Subcutaneous abdominal adipose tissue (tissue), 5 donors: ENCODE data around the gene CCDC60.

Experiments used
- H3K27ac ChIP-seq: one replicate; pipeline ENCODE4 v1.7.0; 2013; ENCODE audit warnings: low read depth, mild to moderate bottlenecking, inconsistent platforms, low read length, moderate library complexity
- H3K27me3 ChIP-seq, 5 donors: one replicate each; pipeline ENCODE4 v1.7.0; 2013; ENCODE audit warnings: low read length in 5 of 5, inconsistent platforms in 1 of 5; ENCODE audit not compliant: control insufficient read depth in 5 of 5, insufficient read depth in 4 of 5
- H3K36me3 ChIP-seq, 5 donors: one replicate each; pipeline ENCODE4 v1.7.0; 2013; ENCODE audit warnings: low read length in 5 of 5; ENCODE audit not compliant: control insufficient read depth in 5 of 5, insufficient read depth in 5 of 5
- H3K4me1 ChIP-seq, 5 donors: one replicate each; pipeline ENCODE4 v1.7.0; 2013; ENCODE audit warnings: low read length in 5 of 5, mild to moderate bottlenecking in 3 of 5, moderate library complexity in 1 of 5; ENCODE audit not compliant: control insufficient read depth in 5 of 5, insufficient read depth in 5 of 5
- H3K4me3 ChIP-seq, 5 donors: one replicate each; pipeline ENCODE4 v1.7.0; 2013; ENCODE audit warnings: low read length in 5 of 5, low read depth in 1 of 5
- H3K9ac ChIP-seq, 5 donors: one replicate each; pipeline ENCODE4 v1.7.0; 2013; ENCODE audit warnings: low read length in 5 of 5, mild to moderate bottlenecking in 4 of 5, moderate library complexity in 3 of 5
- H3K9me3 ChIP-seq, 5 donors: one replicate each; pipeline ENCODE4 v1.7.0; 2013; ENCODE audit warnings: low read length in 5 of 5; ENCODE audit not compliant: control insufficient read depth in 5 of 5
- donor health status: healthy.
- donor health status: healthy.
- donor health status: healthy.
- donor health status: healthy.
- donor health status: healthy.

Gene CCDC60

GRCh38 chr12:119307747-119308146, 26.8 kb upstream of the CCDC60 start:
- H3K9ac ChIP-seq, result no peak overlapping the region
- peaks cover 0 to 10% (median 0%) of the 10 kb centered on the region in 5 donors for H3K4me1 ChIP-seq
- H3K27me3 ChIP-seq, result no peaks in the 10 kb centered on the region
- no peaks in the 10 kb centered on the region for H3K36me3 ChIP-seq
- no peaks in the 10 kb centered on the region for H3K9me3 ChIP-seq
- no peak overlapping the region for H3K4me3 ChIP-seq
- no peak overlapping the region for H3K27ac ChIP-seq

DNA sequence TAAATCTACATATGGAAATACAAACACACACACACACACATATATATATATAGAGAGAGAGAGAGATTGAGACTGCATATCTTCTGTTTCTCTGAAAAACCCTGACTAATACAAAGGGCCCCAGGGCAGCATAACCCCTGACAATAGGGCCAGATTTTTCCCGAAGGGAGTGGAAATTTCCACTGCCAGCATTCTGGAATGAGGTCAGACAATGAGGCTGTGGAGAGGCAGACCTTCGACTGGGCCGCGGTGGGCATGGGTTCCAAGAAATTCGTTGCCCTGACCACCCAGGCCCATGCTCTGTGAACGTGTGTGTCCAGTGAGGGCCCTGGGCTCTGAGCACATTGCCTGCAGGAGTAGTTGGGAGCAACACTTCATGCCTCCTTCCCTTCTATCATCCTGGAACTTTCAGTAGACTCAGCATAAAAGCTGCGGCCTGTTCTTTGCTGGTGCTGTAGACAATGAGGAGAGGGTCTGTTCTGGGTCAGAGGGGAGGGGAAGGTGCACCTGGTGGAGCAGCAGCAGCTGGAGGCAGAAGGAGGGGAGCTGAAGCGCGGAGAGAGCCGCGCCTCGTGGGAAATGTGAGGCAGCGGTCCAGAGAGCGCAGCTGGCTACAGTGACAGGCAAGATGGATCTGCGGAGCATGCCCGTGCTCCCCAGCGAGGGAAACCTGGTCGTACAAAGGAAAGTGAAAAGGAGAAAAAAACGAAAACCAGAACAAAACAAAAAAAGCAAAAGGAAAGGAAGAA, 25.6 kb upstream of the CCDC60 start:
- Histone ChIP-seq H3K9ac (peak overlapping the region in 1 of 5 donors; percentile 5), H3K4me1 (peaks cover 0 to 7% (median 0%) of the 10 kb centered on the region in 5 donors), H3K36me3 (no peaks in the 10 kb centered on the region), H3K27ac (no peak overlapping the region), H3K27me3 (no peaks in the 10 kb centered on the region), H3K9me3 (no peaks in the 10 kb centered on the region), H3K4me3 (no peak overlapping the region)

GRCh38 chr12:119311878-119312277, 22.7 kb upstream of the CCDC60 start:
- Histone ChIP-seq H3K36me3 (no peaks in the 10 kb centered on the region), H3K9me3 (no peaks in the 10 kb centered on the region), H3K27ac (no peak overlapping the region), H3K4me1 (peaks cover 0 to 7% (median 0%) of the 10 kb centered on the region in 5 donors), H3K9ac (no peak overlapping the region), H3K4me3 (no peak overlapping the region), H3K27me3 (no peaks in the 10 kb centered on the region)

- Histone ChIP-seq H3K27me3 (no peaks in the 10 kb centered on the region), H3K27ac (no peak overlapping the region), H3K4me3 (no peak overlapping the region), H3K9me3 (no peaks in the 10 kb centered on the region), H3K9ac (no peak overlapping the region), H3K36me3 (no peaks in the 10 kb centered on the region), H3K4me1 (peaks cover 0 to 7% (median 0%) of the 10 kb centered on the region in 5 donors)
Measured at GRCh38 chr12:119312904-119313303, 21.6 kb upstream of the CCDC60 start.

- Histone ChIP-seq H3K9me3 (no peaks in the 10 kb centered on the region), H3K27me3 (no peaks in the 10 kb centered on the region), H3K4me3 (no peak overlapping the region), H3K4me1 (no peaks in the 10 kb centered on the region), H3K36me3 (no peaks in the 10 kb centered on the region), H3K9ac (no peak overlapping the region), H3K27ac (no peak overlapping the region)
Measured at GRCh38 chr12:119314290-119314689, 20.2 kb upstream of the CCDC60 start.

GRCh38 chr12:119319638-119320037, 14.9 kb upstream of the CCDC60 start:
- Histone ChIP-seq H3K4me3 (no peak overlapping the region), H3K27me3 (no peaks in the 10 kb centered on the region), H3K9ac (no peak overlapping the region), H3K4me1 (peaks cover 0 to 3% (median 0%) of the 10 kb centered on the region in 5 donors), H3K36me3 (no peaks in the 10 kb centered on the region), H3K27ac (no peak overlapping the region), H3K9me3 (no peaks in the 10 kb centered on the region)

DNA sequence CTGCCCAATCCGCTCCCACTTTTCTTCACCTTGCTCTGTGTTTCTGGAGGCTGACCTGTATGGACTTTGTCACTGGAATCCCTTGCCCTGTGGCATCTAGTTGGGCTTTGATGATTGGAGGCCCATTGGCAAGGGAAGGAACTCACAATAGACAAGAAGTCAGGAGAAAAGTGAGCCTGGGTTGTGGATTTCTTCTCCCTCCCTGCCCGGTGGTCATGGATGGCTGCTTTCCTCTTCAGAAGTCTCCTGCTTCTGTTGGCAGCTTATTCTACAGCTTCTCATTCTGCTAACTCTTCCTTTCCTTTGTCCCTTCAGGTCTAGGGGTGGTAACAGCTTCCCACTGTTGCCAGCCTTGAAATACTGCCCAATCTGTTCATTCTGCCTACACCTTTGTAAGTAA, 13.9 kb upstream of the CCDC60 start:
- H3K27ac ChIP-seq, result no peak overlapping the region

GRCh38 chr12:119322301-119322723, 12.2 kb upstream of the CCDC60 start:
- Histone ChIP-seq H3K27me3 (peaks cover 0 to 4% (median 0%) of the 10 kb centered on the region in 5 donors), H3K4me3 (no peak overlapping the region), H3K9ac (no peak overlapping the region), H3K27ac (no peak overlapping the region), H3K9me3 (no peaks in the 10 kb centered on the region), H3K36me3 (no peaks in the 10 kb centered on the region), H3K4me1 (peaks cover 0 to 3% (median 0%) of the 10 kb centered on the region in 5 donors)

More for the DNA sequence above, 13.9 kb upstream of the CCDC60 start:
- no peaks in the 10 kb centered on the region for H3K9me3 ChIP-seq
- H3K9ac ChIP-seq, result no peak overlapping the region
- H3K4me1 ChIP-seq, result peaks cover 0 to 3% (median 0%) of the 10 kb centered on the region in 5 donors
- H3K4me3 ChIP-seq, result no peak overlapping the region
- peaks cover 0 to under 1% (median 0%) of the 10 kb centered on the region in 5 donors for H3K27me3 ChIP-seq
- no peaks in the 10 kb centered on the region for H3K36me3 ChIP-seq

GRCh38 chr12:119325813-119326212, 8.7 kb upstream of the CCDC60 start:
- Histone ChIP-seq H3K4me3 (no peak overlapping the region), H3K27ac (no peak overlapping the region), H3K9ac (no peak overlapping the region), H3K4me1 (no peaks in the 10 kb centered on the region), H3K27me3 (peaks cover 0 to 4% (median 0%) of the 10 kb centered on the region in 5 donors), H3K9me3 (no peaks in the 10 kb centered on the region), H3K36me3 (no peaks in the 10 kb centered on the region)

DNA sequence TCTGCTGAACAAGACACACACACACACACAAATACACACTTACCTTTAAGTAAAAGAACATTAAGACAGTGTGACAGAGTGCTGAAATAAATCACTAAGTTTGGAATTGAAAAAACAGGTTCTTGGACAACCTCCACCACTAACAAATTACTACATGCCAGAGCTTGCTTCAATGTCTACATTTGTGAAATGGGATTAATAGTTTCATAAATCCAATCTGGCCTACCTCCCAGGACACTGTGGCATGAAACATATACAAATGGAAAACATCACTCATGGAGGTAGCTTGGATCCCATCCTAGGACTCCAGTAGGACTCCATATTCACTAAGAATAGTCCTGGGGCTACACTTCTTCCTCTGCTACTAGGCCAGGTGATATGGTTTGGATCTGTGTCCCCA, 8.2 kb upstream of the CCDC60 start:
- Histone ChIP-seq H3K4me3 (no peak overlapping the region), H3K4me1 (no peaks in the 10 kb centered on the region)

More for the DNA sequence above, 8.2 kb upstream of the CCDC60 start:
- Histone ChIP-seq H3K27me3 (peaks cover 0 to 4% (median 2%) of the 10 kb centered on the region in 5 donors), H3K9ac (no peak overlapping the region), H3K9me3 (no peaks in the 10 kb centered on the region), H3K36me3 (no peaks in the 10 kb centered on the region), H3K27ac (no peak overlapping the region)
